Measurements from ENCODE around the gene UBQLN4. TPM values are rescaled to one million over a fixed set of nuclear protein-coding genes. Genes with fewer than 3 reads are reported as not detected.

Gene UBQLN4
- polyA plus RNA-seq, 3 donors = 2.3 to 15.9 (median 2.9) TPM

Other genes starting within 250 kb of the UBQLN4 start
- 10 to 100 TPM in 2 of 3 donors, 1 to 10 TPM in 1; 8.5 to 39.5 (median 14.0) TPM for gene GON4L, start 196.6 kb downstream of the UBQLN4 start, polyA plus RNA-seq
- 10 to 100 TPM in 1 of 3 donors, 1 to 10 TPM in 2; 5.1 to 11.0 (median 9.6) TPM for gene SYT11, start 194.2 kb downstream of the UBQLN4 start, polyA plus RNA-seq
- gene RIT1, start 142.4 kb downstream of the UBQLN4 start, polyA plus RNA-seq = 10 to 100 TPM; 57.2 to 76.8 (median 69.6) TPM
- 10 to 100 TPM in 1 of 3 donors, 1 to 10 TPM in 2; 3.4 to 22.0 (median 3.5) TPM for gene KHDC4, start 119.4 kb downstream of the UBQLN4 start, polyA plus RNA-seq
- under 1 TPM in 1 of 3 donors, not detected in 2; 0.08 TPM for gene RXFP4, start 112.2 kb downstream of the UBQLN4 start, polyA plus RNA-seq
- gene ARHGEF2, start 75.3 kb downstream of the UBQLN4 start, polyA plus RNA-seq = 100 to 1,000 TPM in 1 of 3 donors, 10 to 100 TPM in 2; 15.4 to 271 (median 18.6) TPM
- gene SSR2, start 32.8 kb downstream of the UBQLN4 start, polyA plus RNA-seq = 100 to 1,000 TPM; 374 to 614 (median 414) TPM
- 100 to 1,000 TPM in 2 of 3 donors, 10 to 100 TPM in 1; 99.8 to 227 (median 210) TPM for gene LAMTOR2, start 984 bp upstream of the UBQLN4 start, polyA plus RNA-seq
- under 1 TPM in 1 of 3 donors, not detected in 2; 0.23 TPM for gene RAB25, start 7.4 kb upstream of the UBQLN4 start, polyA plus RNA-seq
- gene MEX3A, start 28.7 kb upstream of the UBQLN4 start, polyA plus RNA-seq = not detected
- 10 to 100 TPM; 16.5 to 45.5 (median 24.7) TPM for gene LMNA, start 60.9 kb upstream of the UBQLN4 start, polyA plus RNA-seq
- gene SEMA4A, start 99.8 kb upstream of the UBQLN4 start, polyA plus RNA-seq = 100 to 1,000 TPM in 2 of 3 donors, 10 to 100 TPM in 1; 72.3 to 121 (median 116) TPM
- 10 to 100 TPM; 17.1 to 28.8 (median 24.1) TPM for gene SLC25A44, start 140.3 kb upstream of the UBQLN4 start, polyA plus RNA-seq
- 10 to 100 TPM; 83.7 to 90.4 (median 86.1) TPM for gene PMF1, start 159.2 kb upstream of the UBQLN4 start, polyA plus RNA-seq
- gene BGLAP, start 188.4 kb upstream of the UBQLN4 start, polyA plus RNA-seq = 1 to 10 TPM in 1 of 3 donors, not detected in 2; 2.2 TPM
- gene PAQR6, start 194.3 kb upstream of the UBQLN4 start, polyA plus RNA-seq = 1 to 10 TPM in 1 of 3 donors, not detected in 2; 7.7 TPM
- gene SMG5, start 229.0 kb upstream of the UBQLN4 start, polyA plus RNA-seq = 10 to 100 TPM in 1 of 3 donors, 1 to 10 TPM in 2; 4.4 to 72.4 (median 7.0) TPM
- gene TMEM79, start 230.5 kb upstream of the UBQLN4 start, polyA plus RNA-seq = 10 to 100 TPM in 1 of 3 donors, 1 to 10 TPM in 2; 1.2 to 12.0 (median 1.4) TPM
- 10 to 100 TPM; 24.3 to 59.6 (median 34.7) TPM for gene GLMP, start 241.9 kb upstream of the UBQLN4 start, polyA plus RNA-seq
- gene VHLL, start 245.5 kb upstream of the UBQLN4 start, polyA plus RNA-seq = not detected